ENCODE results near the gene GRAP2.

GRCh38 chr22:39946503-39947219 is 45.8 kb downstream of the GRAP2 start:
- TF ChIP-seq POLR2AphosphoS5 (IDR thresholded peaks at IDR 0.05; ENCODE audit: low read depth, low read length) (no peak), SIN3A (IDR thresholded peaks at IDR 0.05; ENCODE audit: borderline replicate concordance, insufficient read depth, low read length) (no peak)
